Stimulated activated CD4-positive, alpha-beta T cell treated with anti-CD3 and anti-CD28 coated beads, TNF-alpha, amount 100 ng/mL, for 4 hours (primary cell): ENCODE results near the gene DOCK1.

Experiments used
- DNase-seq, 3 experiments: peaks; one replicate each; pipeline ENCODE4 v3.0.0-alpha.2; 2020; ENCODE audit warnings: low read depth in 3 of 3

Gene DOCK1

GRCh38 chr10:127168261-127168660 lies 263.0 kb downstream of the DOCK1 start:
- DNase-seq, result no peak

DNA sequence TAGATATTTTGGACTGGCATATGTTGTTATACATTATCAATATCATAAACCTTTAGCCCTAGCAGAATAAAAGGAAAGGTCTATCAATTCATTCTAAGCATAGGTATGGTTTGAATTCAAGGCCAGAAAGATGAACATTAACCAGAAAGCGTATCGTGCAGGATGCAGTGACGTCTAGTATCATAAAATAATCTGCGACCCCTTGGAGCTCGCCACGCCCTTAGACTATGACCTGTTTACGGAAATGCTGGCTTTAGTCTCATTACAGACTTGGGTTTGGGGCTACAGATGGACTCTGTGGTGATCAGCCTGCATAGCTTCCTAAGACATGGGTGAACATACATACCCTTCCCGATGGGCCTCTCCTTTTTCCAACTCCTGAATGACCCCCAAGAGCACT lies 269.6 kb downstream of the DOCK1 start:
- DNase-seq, result no peak

- DNase-seq, result no peak
Observed at GRCh38 chr10:127175357-127176110, 270.3 kb downstream of the DOCK1 start.

DNA sequence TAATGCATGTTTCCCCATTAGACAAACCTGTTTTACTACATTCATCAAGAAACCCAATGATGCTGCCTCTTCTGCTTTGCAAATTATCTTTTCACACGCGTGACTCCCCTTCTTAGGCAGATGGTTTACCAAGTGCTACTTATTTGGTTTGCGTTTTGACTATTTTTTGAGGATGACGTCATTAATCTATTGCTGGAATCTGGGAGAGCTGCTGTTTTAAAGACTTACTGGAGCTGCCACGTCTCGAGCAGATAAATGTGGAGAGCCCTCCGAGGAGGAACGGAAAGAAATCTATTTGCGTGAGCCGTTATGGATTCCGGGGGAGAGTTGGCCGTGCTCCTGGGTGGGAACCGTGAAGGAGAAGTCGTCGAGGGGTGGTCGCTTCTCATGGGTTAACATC lies 271.4 kb downstream of the DOCK1 start:
- DNase-seq, result no peak

DNA sequence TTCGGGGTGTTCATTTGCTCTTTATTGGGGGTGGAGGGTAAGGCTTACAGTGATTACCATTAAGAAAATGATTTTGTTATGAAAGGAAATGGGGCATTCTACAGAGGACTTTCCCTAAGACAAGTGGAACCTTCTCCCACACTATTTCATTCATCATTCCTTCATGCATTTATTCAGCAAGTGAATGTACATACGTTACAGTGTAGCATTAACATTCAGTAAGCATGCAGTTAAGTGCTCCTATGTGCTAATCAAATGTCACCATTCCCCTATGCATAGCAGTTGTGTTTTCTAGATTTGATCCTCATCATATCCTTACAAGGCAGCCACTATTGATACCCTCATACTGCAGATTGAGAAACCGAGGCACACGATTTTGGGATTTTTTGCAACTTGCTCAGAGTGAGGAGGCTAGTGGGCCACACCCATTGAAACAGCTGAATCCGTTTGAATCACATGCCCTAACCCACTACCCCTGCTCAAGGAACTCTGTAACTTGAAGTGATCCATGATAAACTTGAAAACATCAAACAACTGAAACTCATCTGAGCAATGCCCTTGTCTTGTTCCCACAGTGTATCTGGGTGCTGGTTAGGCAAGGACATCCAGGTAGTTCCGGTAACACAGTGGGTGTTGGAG lies 274.5 kb downstream of the DOCK1 start:
- DNase-seq, result no peak

DNA sequence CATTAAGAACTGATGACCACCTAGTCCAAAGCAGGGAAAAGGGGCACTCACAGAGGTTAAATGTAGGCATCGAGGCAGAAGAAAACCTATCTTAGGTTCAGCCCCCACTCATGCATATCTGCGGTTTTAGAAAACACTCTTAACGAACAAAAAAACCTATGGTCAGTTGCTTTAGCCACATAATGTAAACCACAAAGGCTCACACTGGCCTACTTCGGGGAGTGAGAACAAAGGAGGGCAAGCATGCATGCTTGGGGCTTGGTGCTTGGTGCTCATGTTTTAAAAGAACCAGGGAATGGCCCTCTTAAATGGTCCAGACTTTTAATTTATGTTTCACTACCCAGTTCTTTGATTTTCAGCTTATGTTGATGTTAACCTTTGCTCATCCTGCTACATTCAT lies 276.9 kb downstream of the DOCK1 start:
- no peak for DNase-seq

GRCh38 chr10:127184582-127184981 lies 279.4 kb downstream of the DOCK1 start:
- DNase-seq, result no peak

DNA sequence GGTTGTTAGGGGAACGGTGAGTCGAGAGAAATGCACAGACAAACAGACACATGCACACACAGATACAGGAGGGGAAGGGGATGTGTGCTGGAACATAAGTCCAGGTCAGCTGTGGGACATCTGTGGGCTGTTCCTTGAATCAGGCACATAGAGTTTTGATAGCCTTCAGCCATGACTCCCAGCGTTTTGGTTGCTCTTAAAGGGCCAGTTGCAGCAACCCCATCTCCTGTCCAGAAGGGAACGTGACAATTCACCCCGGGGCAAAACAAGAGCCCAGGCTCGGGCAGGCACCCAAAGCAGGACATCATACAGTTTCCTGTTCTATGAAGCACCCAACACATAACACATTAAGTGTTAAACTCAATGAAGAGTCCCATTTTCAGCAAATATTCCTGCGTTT lies 281.6 kb downstream of the DOCK1 start:
- no peak for DNase-seq

- DNase-seq, result no peak
Observed at GRCh38 chr10:127189226-127189625, 284.0 kb downstream of the DOCK1 start.

GRCh38 chr10:127190427-127190826 lies 285.2 kb downstream of the DOCK1 start:
- DNase-seq, result no peak

GRCh38 chr10:127193125-127193524 lies 287.9 kb downstream of the DOCK1 start:
- no peak for DNase-seq

DNA sequence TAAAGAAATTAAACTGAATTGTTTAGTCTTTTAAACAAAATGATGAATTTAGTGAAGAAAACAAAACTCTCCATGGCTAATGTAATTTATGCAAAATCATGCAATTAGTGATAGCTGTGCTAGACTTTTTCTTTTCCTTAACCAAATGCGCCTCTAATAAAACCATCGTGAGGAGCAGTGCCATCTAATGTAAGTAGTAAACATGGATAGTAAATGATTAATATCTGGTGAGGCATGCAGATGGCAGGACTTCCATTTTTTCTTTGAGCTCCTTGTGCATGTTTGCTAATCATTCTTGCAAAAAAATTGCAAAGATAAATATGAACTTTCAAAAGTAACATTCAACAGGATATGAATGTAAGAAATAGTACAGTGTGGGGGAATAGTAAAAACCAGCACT lies 288.9 kb downstream of the DOCK1 start:
- DNase-seq, result no peak

DNA sequence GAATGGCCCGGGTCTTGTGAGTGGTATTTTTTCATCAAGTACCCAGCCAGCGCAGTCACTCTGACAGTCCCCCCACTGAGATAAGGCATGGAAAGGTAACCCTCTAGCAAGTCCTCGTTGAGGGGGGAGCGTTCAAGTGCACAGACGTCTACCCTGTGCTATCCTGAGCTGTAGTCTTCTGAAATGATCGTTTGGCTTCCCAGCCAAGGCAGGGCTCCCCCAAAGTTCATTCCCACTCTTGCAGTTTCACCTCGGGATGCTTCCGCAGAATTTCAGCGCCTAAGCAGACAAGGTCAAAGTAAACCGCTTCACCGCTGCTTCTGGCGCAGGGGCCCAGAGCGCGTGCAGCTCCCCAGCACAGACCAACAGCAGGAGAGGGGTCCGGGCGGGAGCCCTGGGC lies 289.4 kb downstream of the DOCK1 start:
- no peak for DNase-seq

- no peak for DNase-seq
Observed at GRCh38 chr10:127195041-127195506, 289.8 kb downstream of the DOCK1 start.

DNA sequence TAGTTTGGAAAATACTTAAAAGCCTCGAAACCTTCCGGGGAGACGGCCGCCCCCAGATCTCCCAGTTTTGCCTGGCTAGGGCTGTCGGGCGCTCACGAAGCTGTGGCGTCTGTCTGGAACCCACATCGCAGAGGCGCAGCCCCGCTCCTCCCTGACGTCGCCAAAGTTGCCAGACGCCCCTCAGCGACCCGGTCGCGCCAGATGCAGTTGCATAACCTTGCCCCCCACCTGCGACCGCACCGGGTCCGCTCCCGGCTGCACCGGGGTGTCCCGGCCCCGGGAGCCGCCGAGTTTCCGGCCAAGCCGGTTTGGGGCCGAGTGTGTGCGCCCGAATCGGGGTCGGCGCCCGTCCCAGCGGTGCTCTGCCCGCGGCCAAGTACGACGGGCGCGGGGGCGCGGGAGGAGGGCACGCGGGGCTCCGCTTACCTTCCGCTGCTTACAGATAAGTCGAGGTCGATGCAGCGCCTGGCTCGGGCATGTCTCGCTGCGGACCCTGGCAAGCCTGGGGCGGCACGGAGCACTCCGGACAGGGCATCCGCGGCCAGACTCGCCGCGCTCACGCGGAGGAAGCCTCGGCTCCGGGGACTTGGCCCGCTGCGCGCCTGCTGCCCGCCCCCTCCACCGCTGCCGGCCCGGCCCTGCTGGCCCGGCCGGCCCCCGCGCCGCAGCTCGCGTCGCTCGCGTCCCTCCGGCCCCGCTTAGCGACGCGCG lies 290.5 kb downstream of the DOCK1 start:
- DNase-seq, result no peak

- DNase-seq, result no peak
Observed at GRCh38 chr10:127196282-127197153, 291.3 kb downstream of the DOCK1 start, which contains the start of gene INSYN2A. INSYN2A (minus strand) TSS chr10:127196591; CDS start chr10:127176395, 20,196 bp downstream.

DNA sequence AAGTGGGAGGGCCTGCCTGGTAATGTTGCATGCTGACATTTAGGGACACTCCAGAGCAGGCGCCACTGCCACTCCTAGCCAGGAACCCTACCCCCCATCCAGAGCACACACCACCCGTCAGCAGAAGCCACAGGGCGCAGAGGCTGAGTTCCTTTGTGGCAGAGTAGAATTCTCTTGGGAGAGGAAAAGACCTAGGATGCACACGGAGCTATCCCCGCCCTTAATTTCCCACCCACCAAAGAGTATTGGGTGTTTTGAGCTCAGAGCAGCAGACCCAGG lies 291.9 kb downstream of the DOCK1 start:
- DNase-seq, result no peak

DNA sequence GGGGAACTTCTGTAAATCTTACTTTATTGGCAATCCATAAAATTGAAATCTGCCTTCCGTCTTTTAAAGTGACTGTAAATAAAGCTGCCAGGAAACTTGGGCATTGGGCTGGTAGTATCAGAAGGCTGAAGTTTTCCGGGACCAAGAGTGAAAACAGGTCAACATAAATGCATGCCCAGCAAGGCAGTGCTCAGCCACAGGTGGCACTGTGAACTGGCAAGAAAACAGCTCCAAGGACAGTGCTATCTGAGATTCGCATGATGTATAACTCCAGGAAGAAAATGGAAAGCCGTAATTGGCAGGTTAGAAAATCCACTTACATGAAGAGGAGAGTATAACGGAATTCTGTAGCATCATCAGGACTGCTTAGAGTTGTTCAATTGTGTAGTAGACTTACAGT lies 293.1 kb downstream of the DOCK1 start:
- DNase-seq, result no peak

DNA sequence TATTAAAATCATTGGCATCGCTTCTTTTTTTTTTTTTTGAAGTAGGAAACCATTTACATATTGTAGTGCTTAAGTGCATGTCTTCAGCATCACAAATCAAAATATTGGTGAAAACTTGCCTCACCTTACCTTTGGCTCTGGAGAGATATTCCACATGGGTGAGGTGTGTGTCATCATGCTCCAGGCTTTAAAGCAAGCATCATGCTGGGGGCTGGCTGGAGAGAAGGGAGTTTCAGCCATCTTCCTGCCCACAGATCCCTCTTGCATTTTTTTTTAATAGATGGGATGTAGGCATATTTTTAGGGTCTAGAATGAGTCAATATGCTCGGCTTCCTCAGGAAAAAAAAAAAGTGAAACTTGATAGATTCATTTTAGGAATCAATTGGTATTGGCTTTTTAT lies 293.5 kb downstream of the DOCK1 start:
- no peak for DNase-seq

- DNase-seq, result no peak
Observed at GRCh38 chr10:127200646-127201045, 295.4 kb downstream of the DOCK1 start.

DNA sequence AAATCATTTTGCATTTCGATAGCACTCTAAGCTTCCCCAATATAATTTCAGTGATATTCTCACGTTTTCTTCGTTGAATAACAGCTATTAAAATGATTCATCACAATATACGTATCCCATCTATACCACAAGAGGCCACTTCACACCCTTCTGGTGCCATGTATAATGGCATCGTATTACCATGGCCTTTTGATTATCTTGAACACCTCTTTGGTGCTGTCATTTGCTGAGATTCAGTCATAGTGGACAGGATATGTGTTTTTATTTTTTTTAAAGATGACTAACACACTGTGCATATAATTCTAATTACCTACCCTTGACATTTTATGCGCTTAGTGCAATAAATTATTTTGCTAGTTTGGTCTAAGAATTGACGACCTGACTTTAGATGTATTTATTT lies 297.8 kb downstream of the DOCK1 start:
- no peak for DNase-seq

- DNase-seq, result no peak
Observed at GRCh38 chr10:127207081-127207480, 301.9 kb downstream of the DOCK1 start.
